A549 (cell line): ENCODE data around the gene DOP1A. TPM values are rescaled to one million over a fixed set of nuclear protein-coding genes. Genes with fewer than 3 reads are reported as not detected.

Experiments
- ATAC-seq, 2 experiments: fragments of 200-7000 bp in 1 of 2; fragments of >200 bp in 1 of 2; cut with Nextera tagmentation in 1 of 2; cut with Tn5 transposase in 1 of 2; 3 replicates each; pipeline versions ENCODE4 v1.8.0 to v1.9.1; 2018 to 2020; ENCODE audit warnings: mild to moderate bottlenecking in 1 of 2, moderate library complexity in 1 of 2
- CTCF ChIA-PET: fragments of 300-600 bp; sonication (Branson Sonifier 250); formaldehyde crosslinking; extraction: SDS; loops from one replicate; lab custom pipeline; 2021; ENCODE audit warnings: antibody characterized with exemption, inconsistent platforms; lab: Yijun Ruan, JAX
- POLR2A ChIA-PET: fragments of 350-600 bp; formaldehyde crosslinking; extraction: SDS; loops from one replicate; lab custom pipeline; 2021; ENCODE audit warnings: antibody characterized with exemption, inconsistent platforms; lab: Yijun Ruan, JAX
- DNase-seq, 2 experiments: peaks; one replicate each; pipeline versions ENCODE4 v3.0.0 to v3.0.0-alpha.2; 2011 to 2016; ENCODE audit warnings: low read depth in 1 of 2, low spot score in 1 of 2
- FAIRE-seq: peaks from 2 replicates; lab custom pipeline; 2011; peaks lifted over from hg19 to GRCh38; lab: Jason Lieb, UNC
- H3K27ac ChIP-seq, 2 experiments: fragments of >200 bp; sonication (Bioruptor Twin); formaldehyde crosslinking; 3 replicates each; pipeline ENCODE4 v1.5.1; 2016 to 2017
- H3K4me1 ChIP-seq: fragments of >200 bp; sonication (Bioruptor Twin); formaldehyde crosslinking; 3 replicates; pipeline ENCODE4 v1.6.1; 2016
- H3K4me2 ChIP-seq: fragments of >200 bp; sonication (Bioruptor Twin); formaldehyde crosslinking; 3 replicates; pipeline ENCODE4 v1.6.1; 2016
- H3K4me3 ChIP-seq: fragments of >200 bp; sonication (Bioruptor Twin); formaldehyde crosslinking; 3 replicates; pipeline ENCODE4 v1.5.1; 2016
- H3K9me3 ChIP-seq: fragments of >200 bp; sonication (Bioruptor Twin); formaldehyde crosslinking; 3 replicates; pipeline ENCODE4 v1.6.1; 2016
- ATOH8 ChIP-seq: fragments of 250-450 bp; sonication (Bioruptor Pico); IDR thresholded peaks from 2 replicates; pipeline ENCODE4 v1.5.0; 2020; ENCODE audit warnings: low read depth, mild to moderate bottlenecking, moderate library complexity
- BHLHE40 ChIP-seq: IDR thresholded peaks from 2 replicates; pipeline ENCODE4 v1.6.1; 2012; ENCODE audit warnings: low read depth, low read length, inconsistent platforms
- CBX8 ChIP-seq: fragments of 200-600 bp; sonication (generic); IDR thresholded peaks from 2 replicates; pipeline ENCODE4 v1.6.1; 2016
- CTCF ChIP-seq: fragments of >200 bp; sonication (Bioruptor Twin); formaldehyde crosslinking; IDR thresholded peaks from 3 replicates; pipeline ENCODE4 v1.5.1; 2016
- EHF ChIP-seq: fragments of 250-450 bp; sonication (Bioruptor Pico); IDR thresholded peaks from 2 replicates; pipeline ENCODE4 v1.5.0; 2020; ENCODE audit warnings: mild to moderate bottlenecking
- EHMT2 ChIP-seq: fragments of 200-600 bp; sonication (generic); IDR thresholded peaks from 2 replicates; pipeline ENCODE4 v1.6.1; 2016; ENCODE audit warnings: antibody characterized with exemption, low read depth, mild to moderate bottlenecking, moderate library complexity
- GATA3 ChIP-seq: IDR thresholded peaks from 2 replicates; pipeline ENCODE4 v1.6.1; 2012; ENCODE audit warnings: borderline replicate concordance
- HDAC2 ChIP-seq: fragments of 200-600 bp; sonication (generic); IDR thresholded peaks from 2 replicates; pipeline ENCODE4 v1.6.1; 2016
- HES2 ChIP-seq: fragments of >200 bp; sonication (Bioruptor Twin); formaldehyde crosslinking; IDR thresholded peaks from 2 replicates; pipeline ENCODE4 v1.6.1; 2016
- JUN ChIP-seq, 2 experiments: fragments of >200 bp; sonication (Bioruptor Twin); formaldehyde crosslinking; IDR thresholded peaks; 2 replicates in 1 of 2; 3 replicates in 1 of 2; pipeline ENCODE4 v1.6.1; 2016 to 2017
- KDM5A ChIP-seq: fragments of 200-600 bp; sonication (generic); IDR thresholded peaks from 2 replicates; pipeline ENCODE4 v1.6.1; 2016; ENCODE audit warnings: antibody characterized with exemption, mild to moderate bottlenecking
- MYC ChIP-seq: IDR thresholded peaks from 2 replicates; pipeline ENCODE4 v1.6.1; 2012; ENCODE audit warnings: mild to moderate bottlenecking, inconsistent platforms, low read length, improper control_type of control experiment, borderline replicate concordance
- NPAS2 ChIP-seq: fragments of 250-450 bp; sonication (Bioruptor Pico); IDR thresholded peaks from 2 replicates; pipeline ENCODE4 v1.8.0; 2022; ENCODE audit warnings: mild to moderate bottlenecking, moderate library complexity, borderline replicate concordance
- PHF8 ChIP-seq: fragments of 200-600 bp; sonication (generic); IDR thresholded peaks from 2 replicates; pipeline ENCODE4 v1.6.1; 2016; ENCODE audit warnings: low read depth, mild to moderate bottlenecking, antibody characterized with exemption, moderate library complexity, borderline replicate concordance
- POLR2A ChIP-seq: IDR thresholded peaks from 2 replicates; pipeline ENCODE4 v1.6.1; 2012; ENCODE audit warnings: mild to moderate bottlenecking, low read length
- REST ChIP-seq: fragments of 200-600 bp; sonication (generic); IDR thresholded peaks from 2 replicates; pipeline ENCODE4 v1.6.1; 2016; ENCODE audit warnings: antibody characterized with exemption, mild to moderate bottlenecking, moderate library complexity
- RNF2 ChIP-seq: fragments of 200-600 bp; sonication (generic); IDR thresholded peaks from 2 replicates; pipeline ENCODE4 v1.6.1; 2016; ENCODE audit warnings: low read depth, mild to moderate bottlenecking, antibody characterized with exemption, moderate library complexity, borderline replicate concordance
- USF2 ChIP-seq: fragments of 450-650 bp; IDR thresholded peaks from 2 replicates; pipeline ENCODE4 v1.6.1; 2014; ENCODE audit warnings: antibody characterized with exemption
- ZC3H11A ChIP-seq: fragments of 450-650 bp; IDR thresholded peaks from 2 replicates; pipeline ENCODE4 v1.6.1; 2014; ENCODE audit warnings: antibody characterized with exemption, mild to moderate bottlenecking
- ZNF302 ChIP-seq: fragments of 250-450 bp; sonication (Bioruptor Pico); IDR thresholded peaks from 2 replicates; pipeline ENCODE4 v1.9.0; 2021; ENCODE audit warnings: inconsistent platforms, mild to moderate bottlenecking, moderate library complexity
- WGBS: methylation state at CpG from one replicate; pipeline ENCODE4 v1.1.6; 2017; ENCODE audit errors: missing lambda C conversion rate; 5-methylcytosine and 5-hydroxymethylcytosine counted together
- polyA plus RNA-seq, 4 experiments: library from polyadenylated mRNA; depleted of rRNA in 3 of 4; stranded (reverse); fragments of >200 nt; fragmentation: RNase III in 1 of 4; extraction: RNeasy Plus Mini Kit Qiagen cat#74134 plus additional on column Dnase treatment in 1 of 4; gene quantifications; 2 replicates in 3 of 4; 3 replicates in 1 of 4; pipeline ENCODE4 v1.2.3, GENCODE V29; 2011 to 2017

DOP1A gene
- polyA plus RNA-seq, 2 of the 4 experiments (the other 2 are of a cell fraction): 2.2 to 5.9 TPM

- Histone ChIP-seq H3K9me3 (no peaks in the 10 kb centered on the region), H3K4me1 (0 out of 3 replicates have a peak, but pooled peaks cover 6% of the 10 kb centered on the region), H3K4me3 (no peak overlapping the region), H3K27ac (no peak overlapping the region), H3K4me2 (no peak overlapping the region)
- CTCF ChIA-PET: no interaction called here
- ATAC-seq (no peak), FAIRE-seq (no peak)
- POLR2A ChIA-PET: no interaction called here
- TF ChIP-seq CTCF (no peak), NPAS2 (CRISPR knock-in tag) (no peak), GATA3 (no peak), ZC3H11A (no peak), USF2 (no peak), BHLHE40 (no peak), EHMT2 (no peak), JUN (IDR thresholded peaks at IDR 0.05) (no peak), PHF8 (no peak), MYC (no peak)
- TF ChIP-seq, all 56 proteins: peak for 0
- DNase-seq: no peak
These were observed 6.3 kb upstream of the DOP1A start for GRCh38 chr6:83061190-83061589.

- FAIRE-seq (no peak), DNase-seq (no peak), ATAC-seq (no peak)
- no peak for TF ChIP-seq KDM5A
- TF ChIP-seq ZNF302 (CRISPR knock-in tag): no peak
- TF ChIP-seq POLR2A: no peak
- TF ChIP-seq REST: no peak
- CTCF ChIA-PET: interaction anchor here (1.3 kb wide), 1 partner anchor 811 kb away, joined by 5 read pairs; no protein-coding TSS in a partner anchor
- POLR2A ChIA-PET: no interaction called here
- WGBS: 94% methylated on average over 1 of the region's 1 CpG
- Histone ChIP-seq H3K4me3 (no peak overlapping the region), H3K4me1 (0 out of 3 replicates have a peak, but pooled peaks cover 6% of the 10 kb centered on the region), H3K9me3 (no peaks in the 10 kb centered on the region), H3K27ac (no peak overlapping the region), H3K4me2 (no peak overlapping the region)
These were observed 5.2 kb upstream of the DOP1A start for GRCh38 chr6:83062225-83062624.

GRCh38 chr6:83065511-83066192, 1.8 kb upstream of the DOP1A start, which contains the start of gene UBE3D:
Gene UBE3D, minus strand, starts transcription at chr6:83065841. Its CDS starts 123 bp downstream, at chr6:83065718.
- H3K27ac ChIP-seq: peak within 1 kb of the TSS; percentile 83 to 95
- POLR2A ChIA-PET: interaction anchor here (1.7 kb wide), 1 partner anchor 818 kb away, joined by 13 read pairs; the partner anchor contains the start of gene IBTK
- FAIRE-seq: no peak
- TF ChIP-seq HDAC2 (no peak), RNF2 (no peak), HES2 (no peak), JUN (IDR thresholded peaks at IDR 0.05) (peak in 1 of 2 experiments; percentile 41; a peak in 1 of 5 replicates), ATOH8 (CRISPR knock-in tag) (no peak), CTCF (peak; percentile 82), MYC (0 out of 2 replicates have a peak, but pooled peaks have one; percentile 28), EHF (CRISPR knock-in tag) (no peak), BHLHE40 (no peak), USF2 (peak; percentile 46; the same call in 1 of the 2 replicates), PHF8 (peak; percentile 59; the same call in 1 of the 2 replicates), POLR2A (peak; percentile 72), CBX8 (no peak)

More at GRCh38 chr6:83065511-83066192, 1.8 kb upstream of the DOP1A start, which contains the start of gene UBE3D:
- Histone ChIP-seq H3K4me3 (peak within 1 kb of the TSS; percentile 91), H3K4me2 (peak within 1 kb of the TSS; percentile 81), H3K4me1 (peaks cover 11% of the 10 kb centered on the region; the same call in 1 of the 3 replicates), H3K9me3 (no peaks in the 10 kb centered on the region)
- ATAC-seq (peak; percentile 85 to 87), DNase-seq (peak; percentile 70 to 78)
- WGBS: 1% methylated on average over 22 of the region's 48 CpGs
- CTCF ChIA-PET: interaction anchor here (0.6 to 5.6 kb wide), 47 partner anchors 10 to 818 kb away, joined by 3 to 93 read pairs (median 5); partner anchors contain the start of genes IBTK, PRSS35 and TPBG
